PC-9 (cell line): Measurements from ENCODE around the gene JUP. TPM values are rescaled to one million over a fixed set of nuclear protein-coding genes. Genes with fewer than 3 reads are reported as not detected.

Source experiments
- BruUV-seq: library from RNA; stranded (reverse); fragments of 400-500 nt; replicated peaks from 2 replicates; lab custom pipeline; 2021; lab: Mats Ljungman, UMichigan
- CTCF ChIA-PET: fragments of 300-600 bp; sonication (Branson Sonifier 250); formaldehyde crosslinking; loops from one replicate; lab custom pipeline; 2022; ENCODE audit warnings: antibody characterized with exemption; lab: Charles Lee
- POLR2A ChIA-PET: fragments of 300-600 bp; sonication (Branson Sonifier 250); formaldehyde crosslinking; loops from one replicate; lab custom pipeline; 2022; ENCODE audit warnings: antibody characterized with exemption; ENCODE audit not compliant: unreplicated experiment; lab: Charles Lee
- DNase-seq, 2 experiments: peaks; one replicate each; pipeline versions ENCODE4 v3.0.0 to v3.0.0-alpha.2; 2015 to 2022; ENCODE audit warnings: mixed read lengths in 1 of 2
- H2AFZ ChIP-seq: fragments of 200-600 bp; sonication (generic); 2 replicates; pipeline ENCODE4 v1.8.1; 2017; ENCODE audit warnings: antibody characterized with exemption
- H3F3A ChIP-seq: fragments of 200-600 bp; sonication (generic); 2 replicates; pipeline ENCODE4 v1.8.1; 2017; ENCODE audit warnings: antibody characterized with exemption, mild to moderate bottlenecking, low read depth; ENCODE audit not compliant: insufficient read depth
- H3K27ac ChIP-seq: fragments of 200-600 bp; sonication (generic); 2 replicates; pipeline ENCODE4 v1.6.1; 2016; ENCODE audit warnings: mixed run types
- H3K27me3 ChIP-seq: fragments of 200-600 bp; sonication (generic); 2 replicates; pipeline ENCODE4 v1.6.1; 2016; ENCODE audit warnings: low read depth, mixed run types; ENCODE audit not compliant: insufficient read depth
- H3K36me3 ChIP-seq: fragments of 200-600 bp; sonication (generic); 2 replicates; pipeline ENCODE4 v1.6.1; 2016; ENCODE audit warnings: low read depth, mixed run types
- H3K4me1 ChIP-seq: fragments of 200-600 bp; sonication (generic); replicated peaks from 2 replicates; pipeline ENCODE4 v1.6.1; 2016; ENCODE audit warnings: mixed run types; ENCODE audit not compliant: insufficient read depth
- H3K4me2 ChIP-seq: fragments of 200-600 bp; sonication (generic); 2 replicates; pipeline ENCODE4 v1.6.1; 2017; ENCODE audit warnings: mixed run types
- H3K4me3 ChIP-seq: fragments of 200-600 bp; sonication (generic); 2 replicates; pipeline ENCODE4 v1.6.1; 2016; ENCODE audit warnings: mixed run types
- H3K79me2 ChIP-seq: fragments of 200-600 bp; sonication (generic); 2 replicates; pipeline ENCODE4 v1.6.1; 2017; ENCODE audit warnings: low read depth, mixed run types
- H3K9me2 ChIP-seq: fragments of 200-600 bp; sonication (generic); 2 replicates; pipeline ENCODE4 v1.8.1; 2017; ENCODE audit warnings: mild to moderate bottlenecking; ENCODE audit not compliant: insufficient read depth
- H3K9me3 ChIP-seq: fragments of 200-600 bp; sonication (generic); 2 replicates; pipeline ENCODE4 v1.8.1; 2016; ENCODE audit warnings: low read depth; ENCODE audit not compliant: insufficient read depth
- H4K20me1 ChIP-seq: fragments of 200-600 bp; sonication (generic); 2 replicates; pipeline ENCODE4 v1.8.1; 2017; ENCODE audit not compliant: insufficient read depth
- CTCF ChIP-seq: fragments of 200-600 bp; sonication (generic); conservative IDR thresholded peaks from 2 replicates; pipeline ENCODE4 v1.6.1; 2017; ENCODE audit warnings: mixed run types, antibody characterized with exemption, mild to moderate bottlenecking, moderate library complexity
- EZH2 ChIP-seq: fragments of 200-600 bp; sonication (generic); IDR thresholded peaks from 2 replicates; pipeline ENCODE4 v1.8.0; 2017; ENCODE audit warnings: antibody characterized with exemption, low read depth
- intact Hi-C: fragments of 100-400 bp; cut with micrococcal nuclease; formaldehyde crosslinking; loops from one replicate; pipeline ENCODE4 v1.10.0; 2022; ENCODE audit not compliant: unreplicated experiment
- total RNA-seq: library from RNA; stranded (reverse); gene quantifications from 2 replicates; pipeline ENCODE4 v1.2.3, GENCODE V29; 2021

The JUP gene
- total RNA-seq, 1 experiment from 2014 or later = 259 TPM

DNA sequence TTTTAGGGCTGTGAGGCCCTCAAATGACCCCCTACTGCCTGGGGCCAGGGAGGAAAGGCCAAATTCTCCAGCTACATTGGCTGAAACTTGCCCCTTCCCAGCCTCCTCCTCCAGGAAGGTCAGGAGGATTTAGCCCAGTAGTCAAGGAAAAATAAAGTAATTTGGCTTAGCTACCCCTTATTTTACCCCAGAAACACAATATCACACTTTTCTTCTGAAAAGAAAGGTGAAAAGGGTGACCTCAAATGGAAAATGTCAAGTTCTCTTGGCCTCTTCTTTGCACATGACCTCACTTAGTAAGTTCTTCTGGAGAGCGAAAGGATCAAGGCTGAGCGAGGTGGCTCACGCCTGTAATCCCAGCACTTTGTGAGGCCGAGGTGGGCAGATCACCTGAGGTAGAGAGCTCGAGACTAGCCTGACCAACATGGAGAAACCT lies 8.0 kb upstream of the JUP start:
- no TSS peak for BruUV-seq
- DNase-seq = no peak
- Histone ChIP-seq H3K27ac (no peak overlapping the region), H4K20me1 (no peaks in the 10 kb centered on the region), H3K27me3 (no peaks in the 10 kb centered on the region), H2AFZ (no peak overlapping the region), H3K36me3 (no peaks in the 10 kb centered on the region), H3K4me3 (no peak overlapping the region), H3K79me2 (no peaks in the 10 kb centered on the region), H3K9me2 (no peaks in the 10 kb centered on the region), H3K9me3 (no peaks in the 10 kb centered on the region), H3K4me2 (no peak overlapping the region), H3K4me1 (peaks cover 35% of the 10 kb centered on the region), H3F3A (peaks cover 38% of the 10 kb centered on the region)
- intact Hi-C loops = no loop called here
- CTCF ChIA-PET = no interaction called here
- TF ChIP-seq EZH2 (no peak), CTCF (no peak)
- POLR2A ChIA-PET = interaction anchor here (0.6 to 0.9 kb wide), 2 partner anchors 58 to 106 kb away, joined by 6 to 8 read pairs; partner anchors contain the start of gene EIF1

GRCh38 chr17:41793784-41794539 lies 7.5 kb upstream of the JUP start:
- TF ChIP-seq CTCF (no peak), EZH2 (no peak)
- Histone ChIP-seq H3K4me3 (no peak overlapping the region), H4K20me1 (no peaks in the 10 kb centered on the region), H3K27ac (peak overlapping the region; percentile 88), H3K27me3 (no peaks in the 10 kb centered on the region), H2AFZ (no peak overlapping the region; the same call in 1 of the 2 replicates), H3K9me3 (no peaks in the 10 kb centered on the region), H3K9me2 (no peaks in the 10 kb centered on the region), H3K4me2 (peak overlapping the region; percentile 83), H3K4me1 (peaks cover 32% of the 10 kb centered on the region), H3K79me2 (no peaks in the 10 kb centered on the region), H3F3A (peaks cover 38% of the 10 kb centered on the region), H3K36me3 (no peaks in the 10 kb centered on the region)
- TSS peak; percentile 88 for BruUV-seq
- intact Hi-C loops = loop anchor here (1.0 kb wide), 1 partner anchor 7 kb away; no protein-coding TSS in a partner anchor
- no peak for DNase-seq
- CTCF ChIA-PET = no interaction called here
- POLR2A ChIA-PET = interaction anchor here (0.6 to 0.9 kb wide), 2 partner anchors 57 to 105 kb away, joined by 6 to 8 read pairs; partner anchors contain the start of gene EIF1

GRCh38 chr17:41792845-41793783 lies 6.6 kb upstream of the JUP start:
- Histone ChIP-seq H3K36me3 (no peaks in the 10 kb centered on the region), H3K27me3 (no peaks in the 10 kb centered on the region), H3F3A (peaks cover 34% of the 10 kb centered on the region), H4K20me1 (no peaks in the 10 kb centered on the region), H3K79me2 (no peaks in the 10 kb centered on the region), H3K4me3 (peak overlapping the region; percentile 36; the same call in 1 of the 2 replicates), H3K9me2 (no peaks in the 10 kb centered on the region), H2AFZ (peak overlapping the region; percentile 55; the same call in 1 of the 2 replicates), H3K9me3 (no peaks in the 10 kb centered on the region), H3K4me2 (peak overlapping the region; percentile 83), H3K27ac (peak overlapping the region; percentile 88), H3K4me1 (peaks cover 32% of the 10 kb centered on the region)
- peak; percentile 91 to 94 for DNase-seq
- TF ChIP-seq CTCF (no peak), EZH2 (no peak)
- CTCF ChIA-PET = no interaction called here
- intact Hi-C loops = loop anchor here (1.0 kb wide), 1 partner anchor 8 kb away; no protein-coding TSS in a partner anchor
- POLR2A ChIA-PET = interaction anchor here (0.5 to 1.0 kb wide), 7 partner anchors 8 to 1568 kb away, joined by 3 to 9 read pairs (median 6); partner anchors contain the start of gene EIF1
- BruUV-seq = TSS peak; percentile 86
